WTC11 (cell line): Measurements from ENCODE around the gene SGMS1. TPM values are rescaled to one million over a fixed set of nuclear protein-coding genes. Genes with fewer than 3 reads are reported as not detected.

Source experiments
- ATAC-seq: fragments of 200-7000 bp; cut with Tn5 transposase; 2 replicates; pipeline ENCODE4 v1.10.0; 2021; ENCODE audit warnings: mild to moderate bottlenecking, moderate library complexity
- CTCF ChIA-PET: fragments of 300-600 bp; sonication (Branson Sonifier 250); formaldehyde crosslinking; loops from one replicate; lab custom pipeline; 2021; ENCODE audit warnings: antibody characterized with exemption; lab: Charles Lee
- POLR2A ChIA-PET: fragments of 350-600 bp; sonication (Branson Sonifier 250); formaldehyde crosslinking; loops from one replicate; lab custom pipeline; 2021; ENCODE audit warnings: antibody characterized with exemption; lab: Charles Lee
- DNase-seq: peaks from one replicate; pipeline ENCODE4 v3.0.0; 2021; ENCODE audit warnings: low spot score
- H3K27ac Mint-ChIP-seq: 2 replicates; pipeline ENCODE4 v1.8.0; 2021; ENCODE audit warnings: mixed read lengths
- H3K27me3 Mint-ChIP-seq: 2 replicates; pipeline ENCODE4 v1.8.0; 2021; ENCODE audit warnings: low read depth, mild to moderate bottlenecking, moderate library complexity, mixed read lengths
- H3K36me3 Mint-ChIP-seq: 2 replicates; pipeline ENCODE4 v1.8.0; 2021; ENCODE audit warnings: mixed read lengths
- H3K4me1 Mint-ChIP-seq: 2 replicates; pipeline ENCODE4 v1.8.0; 2022; ENCODE audit warnings: mixed read lengths
- H3K4me3 Mint-ChIP-seq: 2 replicates; pipeline ENCODE4 v1.8.0; 2021; ENCODE audit warnings: mild to moderate bottlenecking, moderate library complexity, mixed read lengths
- H3K9me3 Mint-ChIP-seq: 2 replicates; pipeline ENCODE4 v1.8.0; 2021; ENCODE audit warnings: mixed read lengths
- ATF1 ChIP-seq: sonication (generic); formaldehyde crosslinking; IDR thresholded peaks from 2 replicates; pipeline ENCODE4 v1.8.1; 2023; ENCODE audit warnings: mild to moderate bottlenecking, moderate library complexity, missing genetic modification reagents
- E2F4 ChIP-seq: sonication (generic); formaldehyde crosslinking; IDR thresholded peaks from 2 replicates; pipeline ENCODE4 v1.8.1; 2022; ENCODE audit warnings: low read depth, mild to moderate bottlenecking, moderate library complexity, missing genetic modification reagents, borderline replicate concordance
- GRHL2 ChIP-seq: fragments of 250-450 bp; sonication (Bioruptor Pico); IDR thresholded peaks from 2 replicates; pipeline ENCODE4 v1.8.0; 2022; ENCODE audit warnings: mild to moderate bottlenecking, moderate library complexity; ENCODE audit not compliant: insufficient replicate concordance, severe bottlenecking
- IRF2 ChIP-seq: sonication (generic); formaldehyde crosslinking; IDR thresholded peaks from 2 replicates; pipeline ENCODE4 v1.8.0; 2022; ENCODE audit warnings: low read depth, missing genetic modification reagents, borderline replicate concordance
- JUN ChIP-seq: sonication (generic); formaldehyde crosslinking; IDR thresholded peaks from 2 replicates; pipeline ENCODE4 v1.8.0; 2023; ENCODE audit warnings: mild to moderate bottlenecking, missing genetic modification reagents
- MAX ChIP-seq: sonication (generic); formaldehyde crosslinking; IDR thresholded peaks from 2 replicates; pipeline ENCODE4 v1.8.0; 2022; ENCODE audit warnings: mild to moderate bottlenecking, missing genetic modification reagents
- MYBL2 ChIP-seq: sonication (generic); formaldehyde crosslinking; IDR thresholded peaks from 2 replicates; pipeline ENCODE4 v1.8.1; 2023; ENCODE audit warnings: mild to moderate bottlenecking, moderate library complexity, missing genetic modification reagents
- NFATC4 ChIP-seq: fragments of 250-450 bp; sonication (Bioruptor Pico); IDR thresholded peaks from 2 replicates; pipeline ENCODE4 v1.9.0; 2021; ENCODE audit warnings: mild to moderate bottlenecking
- NFE2L1 ChIP-seq: sonication (generic); formaldehyde crosslinking; IDR thresholded peaks from 2 replicates; pipeline ENCODE4 v1.8.1; 2023; ENCODE audit warnings: missing genetic modification reagents
- PRDM15 ChIP-seq: sonication (generic); formaldehyde crosslinking; IDR thresholded peaks from 2 replicates; pipeline ENCODE4 v1.8.0; 2022; ENCODE audit warnings: missing genetic modification reagents
- PREB ChIP-seq: sonication (generic); formaldehyde crosslinking; IDR thresholded peaks from 2 replicates; pipeline ENCODE4 v1.8.1; 2022; ENCODE audit warnings: mild to moderate bottlenecking, missing genetic modification reagents, moderate library complexity, borderline replicate concordance
- SP1 ChIP-seq: sonication (generic); formaldehyde crosslinking; conservative IDR thresholded peaks from 2 replicates; pipeline ENCODE4 v1.8.1; 2022; ENCODE audit warnings: missing genetic modification reagents
- TCF7 ChIP-seq: sonication (generic); formaldehyde crosslinking; IDR thresholded peaks from 2 replicates; pipeline ENCODE4 v1.8.0; 2022; ENCODE audit warnings: mild to moderate bottlenecking, low read depth, missing genetic modification reagents, moderate library complexity
- ZNF317 ChIP-seq: sonication (generic); formaldehyde crosslinking; IDR thresholded peaks from 2 replicates; pipeline ENCODE4 v1.8.1; 2023; ENCODE audit warnings: low read depth, mild to moderate bottlenecking, moderate library complexity, missing genetic modification reagents, borderline replicate concordance
- ZNF532 ChIP-seq: fragments of 250-450 bp; sonication (Bioruptor Pico); IDR thresholded peaks from 2 replicates; pipeline ENCODE4 v1.9.0; 2021; ENCODE audit warnings: mild to moderate bottlenecking, borderline replicate concordance
- ZNF671 ChIP-seq: fragments of 250-450 bp; sonication (Bioruptor Pico); IDR thresholded peaks from 2 replicates; pipeline ENCODE4 v1.8.0; 2021; ENCODE audit warnings: mild to moderate bottlenecking
- total RNA-seq: library from RNA; stranded (reverse); gene quantifications from 3 replicates; pipeline ENCODE4 v1.2.3, GENCODE V29; 2021

The SGMS1 gene
- total RNA-seq, 1 experiment from 2014 or later, result 13.2 TPM

- DNase-seq (no peak), ATAC-seq (no peak)
- Mint-ChIP-seq H3K36me3 (peaks cover 4% of the 10 kb centered on the region), H3K27ac (no peak overlapping the region), H3K4me3 (no peak overlapping the region), H3K9me3 (peaks cover 2% of the 10 kb centered on the region), H3K27me3 (no peaks in the 10 kb centered on the region), H3K4me1 (peaks cover 17% of the 10 kb centered on the region)
- ChIA-PET CTCF (no interaction called here), POLR2A (no interaction called here)
- TF ChIP-seq ZNF317, result no peak
- no peak for TF ChIP-seq PREB (CRISPR knock-in tag)
- TF ChIP-seq IRF2, result no peak
- no peak for TF ChIP-seq ZNF532 (CRISPR knock-in tag)
- no peak for TF ChIP-seq TCF7 (CRISPR knock-in tag)
- no peak for TF ChIP-seq MAX (CRISPR knock-in tag)
- TF ChIP-seq NFATC4, result no peak
- no peak for TF ChIP-seq PRDM15 (CRISPR knock-in tag)
- TF ChIP-seq E2F4, result no peak
- TF ChIP-seq JUN (CRISPR knock-in tag), result no peak
- no peak for TF ChIP-seq NFE2L1
Observed at GRCh38 chr10:50439187-50439586, 184.6 kb downstream of the SGMS1 start.

- Mint-ChIP-seq H3K4me1 (peaks cover 17% of the 10 kb centered on the region), H3K27ac (no peak overlapping the region), H3K27me3 (no peaks in the 10 kb centered on the region), H3K9me3 (no peaks in the 10 kb centered on the region; the same call in 1 of the 2 replicates), H3K4me3 (no peak overlapping the region), H3K36me3 (no peaks in the 10 kb centered on the region)
- no peak for TF ChIP-seq SP1 (CRISPR knock-in tag)
- TF ChIP-seq ZNF671 (CRISPR knock-in tag), result no peak
- no peak for TF ChIP-seq ATF1 (CRISPR knock-in tag)
- TF ChIP-seq GRHL2 (CRISPR knock-in tag), result no peak
- no peak for TF ChIP-seq MYBL2
- ATAC-seq (no peak), DNase-seq (no peak)
- CTCF ChIA-PET, result no interaction called here
- POLR2A ChIA-PET, result no interaction called here
Observed at GRCh38 chr10:50438049-50438936, 185.5 kb downstream of the SGMS1 start.
